ENCODE measurements around the gene FECH.

GRCh38 chr18:57585421-57585820, 1.1 kb downstream of the FECH start:
- TF ChIP-seq CTCF (conservative IDR thresholded peaks at IDR 0.05) (no peak), EZH2 (IDR thresholded peaks at IDR 0.05; ENCODE audit: low read depth) (no peak)

Measured in PC-9 (cell line).